OCI-M1 (cell line): ENCODE data around the gene MICAL2.

Experiments
- DNase-seq: peaks from one replicate; lab custom pipeline; 2025; lab: John Stamatoyannopoulos, UW

Gene MICAL2

DNA sequence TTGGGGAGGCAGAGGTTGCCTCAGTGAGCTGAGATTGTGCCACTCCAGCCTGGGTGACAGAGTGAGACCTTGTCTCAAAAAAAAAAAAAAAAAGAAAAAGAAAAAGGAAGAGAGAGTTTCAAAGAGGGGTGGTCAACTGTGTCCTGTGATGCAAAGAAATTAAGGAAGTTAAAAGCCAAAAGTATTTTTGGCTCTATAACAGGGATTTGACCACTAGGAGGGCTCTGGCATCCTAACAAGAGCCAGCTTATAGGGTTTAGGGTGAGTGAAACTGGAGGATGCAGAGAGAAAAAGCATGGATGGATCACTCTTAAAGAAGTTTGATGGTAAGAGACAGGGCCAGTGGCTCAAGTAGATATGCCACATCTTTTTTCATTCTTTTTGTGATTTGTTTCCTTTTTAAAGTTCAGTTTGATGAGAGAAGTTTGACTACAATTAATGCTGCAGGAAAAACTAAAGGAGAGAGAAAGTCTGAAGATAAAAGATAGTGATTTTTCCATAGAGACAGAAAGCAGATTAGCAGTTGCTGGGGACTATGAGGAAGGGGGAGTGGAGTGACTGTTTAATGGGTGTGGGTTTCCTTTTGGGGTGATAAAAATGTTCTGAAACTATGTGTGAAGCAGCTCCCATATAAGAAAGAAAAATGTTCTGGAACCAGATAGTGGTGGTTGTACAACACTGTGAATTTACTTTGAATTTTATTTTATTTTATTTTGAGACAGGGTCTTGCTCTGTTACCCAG is 11.1 kb upstream of the MICAL2 start:
- DNase-seq, result peak; percentile 68

- DNase-seq, result no peak
Measured at GRCh38 chr11:12100429-12100828, 10.0 kb upstream of the MICAL2 start.

DNA sequence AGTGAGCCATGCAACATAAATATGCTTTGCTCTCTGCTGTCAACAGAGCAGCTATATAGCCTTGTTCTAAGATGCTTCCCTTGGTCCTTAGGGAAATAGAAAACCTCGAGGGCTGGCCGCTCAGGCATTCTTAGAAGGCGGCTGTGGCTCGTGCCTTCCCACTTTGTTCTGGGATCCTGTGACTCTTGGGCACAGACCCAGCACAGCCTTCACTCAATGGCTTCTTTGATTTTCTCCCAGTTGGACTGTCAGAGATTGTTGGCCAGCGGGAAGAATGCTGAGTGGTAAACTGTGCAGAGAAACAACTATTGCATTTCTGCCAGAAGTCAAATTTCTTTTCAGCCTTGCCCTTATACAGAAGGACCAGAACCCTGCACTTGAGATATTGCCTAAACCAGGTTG is 9.5 kb upstream of the MICAL2 start:
- DNase-seq, result no peak

DNA sequence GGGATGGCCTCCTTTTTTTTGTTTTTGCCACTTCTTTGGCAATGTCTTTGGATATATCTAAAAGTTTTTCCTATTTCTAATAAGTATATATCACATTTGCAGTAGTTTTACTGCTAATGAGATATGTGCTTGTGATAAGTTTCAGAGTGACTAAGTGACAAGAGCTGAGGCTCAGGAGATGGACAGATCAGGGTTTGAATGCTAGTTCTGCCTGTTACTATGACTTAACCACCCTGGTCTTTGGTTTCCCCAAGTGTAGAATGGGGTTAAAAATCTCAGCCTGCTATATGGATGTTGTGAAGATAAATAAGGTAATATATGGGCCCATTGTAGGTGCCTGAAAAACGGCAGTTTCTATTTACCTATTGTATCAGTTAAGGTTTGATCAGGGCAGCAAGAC is 9.1 kb upstream of the MICAL2 start:
- no peak for DNase-seq

GRCh38 chr11:12102588-12103410 is 7.6 kb upstream of the MICAL2 start:
- DNase-seq, result peak; percentile 27

DNA sequence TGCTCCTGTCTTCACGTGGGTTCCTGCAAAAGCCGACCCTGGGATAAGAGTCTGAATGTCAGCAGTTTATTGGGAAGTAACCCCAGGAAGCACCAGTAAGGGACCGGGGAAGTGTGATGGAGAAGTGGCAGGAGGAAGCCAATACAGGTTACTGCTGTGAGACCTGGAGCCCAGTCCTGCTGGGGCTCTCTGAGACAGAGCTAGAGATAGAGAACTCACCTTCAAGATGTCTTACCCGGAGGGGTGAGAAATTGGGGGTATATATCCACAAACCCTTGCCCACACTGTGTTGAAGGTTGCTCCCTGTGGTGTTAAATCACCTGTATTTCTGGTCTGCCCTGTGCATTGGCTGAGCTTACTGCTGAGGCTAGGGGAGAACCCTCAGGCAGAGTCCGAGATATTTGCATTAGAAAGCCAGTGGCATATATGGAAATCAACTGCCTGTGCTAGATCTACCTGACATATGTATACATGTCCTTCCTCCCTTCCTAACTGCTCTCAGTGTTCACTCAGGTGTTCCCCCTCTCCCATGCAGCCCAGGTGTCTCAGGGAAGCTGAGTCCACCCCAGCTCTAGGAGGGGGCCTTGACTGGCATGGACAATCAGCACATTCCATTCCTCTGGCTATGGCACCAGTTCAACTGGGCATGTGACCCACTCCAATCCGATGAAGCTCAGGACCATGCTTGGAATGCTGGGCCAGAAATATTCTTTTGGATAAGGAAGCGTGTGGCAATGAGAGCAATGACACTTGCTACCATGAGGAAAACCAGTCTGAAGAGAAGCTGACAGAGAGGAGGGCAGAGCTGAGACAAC is 6.8 kb upstream of the MICAL2 start:
- no peak for DNase-seq

GRCh38 chr11:12105471-12105870 is 4.9 kb upstream of the MICAL2 start:
- no peak for DNase-seq

GRCh38 chr11:12106101-12106500 is 4.3 kb upstream of the MICAL2 start:
- DNase-seq, result no peak

DNA sequence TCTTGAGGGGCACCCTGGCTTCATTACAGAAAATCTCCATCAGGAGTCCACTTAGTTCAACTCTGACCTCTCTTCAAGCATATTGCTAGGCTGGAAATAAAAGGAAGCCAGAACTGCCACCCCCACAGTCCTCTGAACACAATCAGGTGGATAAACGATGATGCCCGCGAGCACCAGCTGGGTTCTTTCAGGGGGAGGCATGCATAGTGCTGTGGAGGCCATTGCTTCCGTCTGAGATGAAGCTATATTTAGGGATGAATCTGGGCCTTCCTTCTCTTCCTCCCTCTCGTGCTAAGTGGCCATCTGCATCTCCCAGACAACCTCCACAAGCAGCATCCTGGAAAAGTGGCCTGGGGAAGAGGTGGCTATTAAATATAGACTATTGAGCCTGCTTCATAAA is 3.9 kb upstream of the MICAL2 start:
- no peak for DNase-seq

DNA sequence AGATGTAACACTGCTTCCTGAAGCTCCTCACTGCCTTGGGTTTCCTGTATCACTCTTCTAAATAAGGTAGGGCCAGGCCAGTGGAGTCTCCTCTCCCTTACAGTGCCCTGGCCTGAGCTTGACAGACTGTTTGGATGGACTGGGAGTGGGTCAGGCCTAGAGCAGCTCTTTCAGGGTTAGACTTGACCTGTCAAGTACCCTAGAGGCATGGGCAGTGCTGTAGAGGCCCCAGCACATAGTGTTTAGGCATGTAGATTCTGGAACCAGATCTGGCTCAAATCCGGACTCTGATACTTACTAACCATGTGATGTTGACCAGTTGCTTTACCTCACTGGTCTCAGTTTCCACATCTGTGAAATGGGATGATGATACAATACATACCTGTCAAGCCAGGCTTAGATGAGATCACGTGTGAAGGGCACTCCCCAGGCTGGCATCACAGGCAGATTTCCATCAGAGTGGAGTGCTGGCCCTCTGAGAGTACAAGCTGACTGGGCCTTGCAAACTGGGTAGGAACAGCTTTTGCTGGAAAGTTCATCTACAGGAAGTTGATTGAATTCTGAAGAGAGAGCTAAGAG is 1.4 kb upstream of the MICAL2 start:
- no peak for DNase-seq

DNA sequence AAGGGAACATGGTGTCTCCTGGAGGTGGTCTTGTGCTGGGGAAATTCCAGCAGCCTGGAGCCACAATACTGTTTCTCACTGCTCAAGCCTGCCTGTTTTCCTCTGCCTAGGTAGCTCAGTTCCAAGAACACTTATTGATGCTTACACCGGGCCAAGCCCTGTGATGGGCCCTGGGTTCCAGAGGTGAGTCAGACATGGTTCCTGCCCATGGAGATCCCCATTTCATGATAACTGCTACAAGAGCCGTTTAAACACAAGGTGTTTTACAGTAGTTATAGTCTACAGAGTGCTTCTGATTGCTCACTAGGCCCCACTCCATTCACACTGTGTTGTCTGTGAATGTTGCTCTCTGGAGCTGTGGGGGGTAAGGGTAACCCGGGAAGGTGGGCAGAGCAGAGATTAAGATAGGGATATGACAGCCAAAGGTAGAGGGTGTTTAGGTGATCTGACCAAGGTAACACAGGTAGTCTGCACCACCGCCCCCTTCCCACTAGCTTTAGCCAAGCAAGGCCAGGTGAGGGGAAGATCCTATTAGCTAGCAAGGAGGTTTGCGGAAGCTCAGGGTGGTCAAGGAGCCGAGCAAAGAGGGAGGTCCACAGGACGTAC is 696 bp upstream of the MICAL2 start:
- no peak for DNase-seq

GRCh38 chr11:12110714-12111548 is 541 bp downstream of the MICAL2 start:
- DNase-seq, result peak; percentile 43

GRCh38 chr11:12111549-12112520 is 1.4 kb downstream of the MICAL2 start:
- no peak for DNase-seq

DNA sequence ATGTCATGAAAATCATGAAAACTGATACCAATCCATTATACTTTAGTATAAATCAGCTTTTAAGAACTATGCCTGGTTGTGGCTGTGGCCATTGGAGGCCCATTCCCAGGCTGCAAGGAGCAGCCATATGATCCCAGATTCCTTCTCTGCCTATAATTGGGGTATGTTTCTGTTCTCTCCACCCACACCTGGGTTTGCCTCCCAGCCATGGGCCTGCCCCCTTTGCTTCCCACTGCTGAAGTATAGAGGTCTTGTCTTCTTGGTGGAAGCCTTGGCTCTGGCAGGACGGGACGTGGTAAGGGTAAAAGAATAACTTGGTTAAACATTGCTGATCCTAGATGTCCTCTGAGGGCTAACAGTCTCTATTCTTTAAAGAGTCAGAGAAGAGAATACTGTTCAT is 2.4 kb downstream of the MICAL2 start:
- no peak for DNase-seq

- DNase-seq, result no peak
Measured at GRCh38 chr11:12113294-12113693, 2.9 kb downstream of the MICAL2 start.

- peak; percentile 85 for DNase-seq
Measured at GRCh38 chr11:12114193-12115033, 4.0 kb downstream of the MICAL2 start.

DNA sequence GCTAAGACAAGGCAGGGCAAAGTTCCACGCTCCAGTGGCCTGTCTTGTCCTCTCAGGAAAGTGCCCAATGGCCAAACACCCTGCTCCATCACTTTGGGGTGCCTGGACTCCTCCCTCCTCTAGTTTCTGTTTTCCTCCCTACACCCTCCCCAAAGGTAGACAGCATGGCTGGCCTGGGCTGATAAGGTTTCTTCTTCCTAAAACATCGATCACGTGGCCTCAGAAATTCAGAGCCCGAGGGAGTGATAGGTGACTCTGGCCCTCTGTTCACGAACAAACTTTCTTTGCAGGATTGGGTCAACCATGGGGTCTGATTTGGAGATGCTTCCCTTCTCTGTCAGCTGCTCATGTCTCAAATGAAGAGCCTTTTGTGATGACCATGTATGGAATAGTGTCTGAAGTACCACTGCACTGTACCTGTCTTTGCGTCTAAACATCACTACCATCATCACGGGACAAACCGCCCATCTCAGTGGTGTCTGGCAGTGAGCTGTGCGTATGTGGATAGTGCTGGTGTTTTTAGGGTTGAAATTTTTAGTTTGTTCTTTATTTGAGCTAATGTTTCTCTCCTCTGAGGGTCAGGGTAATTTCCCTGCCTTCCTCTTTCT is 6.1 kb downstream of the MICAL2 start:
- DNase-seq, result peak; percentile 97

GRCh38 chr11:12117200-12117599 is 6.8 kb downstream of the MICAL2 start:
- peak; percentile 37 for DNase-seq
